Activated naive CD4-positive, alpha-beta T cell (primary cell): ENCODE results near the gene NTRK3.

Source experiments
- DNase-seq, 4 experiments: peaks; one replicate each; lab custom pipeline; 2025; lab: John Stamatoyannopoulos, UW

The NTRK3 gene

GRCh38 chr15:88230823-88231222, 25.7 kb downstream of the NTRK3 start:
- DNase-seq, result no peak

- DNase-seq, result no peak
Observed at GRCh38 chr15:88225461-88225860, 31.1 kb downstream of the NTRK3 start.

- no peak for DNase-seq
Observed at GRCh38 chr15:88223084-88223483, 33.5 kb downstream of the NTRK3 start.

- no peak for DNase-seq
Observed at GRCh38 chr15:88221836-88222235, 34.7 kb downstream of the NTRK3 start.

- DNase-seq, result no peak
Observed at GRCh38 chr15:88220443-88221335, 35.9 kb downstream of the NTRK3 start.

GRCh38 chr15:88219623-88220022, 36.9 kb downstream of the NTRK3 start:
- no peak for DNase-seq

- no peak for DNase-seq
Observed at GRCh38 chr15:88218557-88219221, 37.9 kb downstream of the NTRK3 start.

- DNase-seq, result no peak
Observed at GRCh38 chr15:88215066-88215648, 41.4 kb downstream of the NTRK3 start.

GRCh38 chr15:88209111-88209510, 47.4 kb downstream of the NTRK3 start:
- no peak for DNase-seq

- no peak for DNase-seq
Observed at GRCh38 chr15:88208396-88208795, 48.1 kb downstream of the NTRK3 start.

GRCh38 chr15:88207565-88207964, 49.0 kb downstream of the NTRK3 start:
- DNase-seq, result no peak

GRCh38 chr15:88204584-88204983, 52.0 kb downstream of the NTRK3 start:
- no peak for DNase-seq

- no peak for DNase-seq
Observed at GRCh38 chr15:88202231-88202630, 54.3 kb downstream of the NTRK3 start.

- DNase-seq, result no peak
Observed at GRCh38 chr15:88201207-88201606, 55.3 kb downstream of the NTRK3 start.

GRCh38 chr15:88196961-88197360, 59.6 kb downstream of the NTRK3 start:
- no peak for DNase-seq

GRCh38 chr15:88194162-88194561, 62.4 kb downstream of the NTRK3 start:
- no peak for DNase-seq

- DNase-seq, result no peak
Observed at GRCh38 chr15:88193415-88193814, 63.1 kb downstream of the NTRK3 start.

GRCh38 chr15:88191812-88192165, 64.8 kb downstream of the NTRK3 start:
- no peak for DNase-seq

- DNase-seq, result no peak
Observed at GRCh38 chr15:88190232-88190631, 66.3 kb downstream of the NTRK3 start.

GRCh38 chr15:88188300-88188699, 68.2 kb downstream of the NTRK3 start:
- DNase-seq, result no peak

GRCh38 chr15:88187195-88187594, 69.3 kb downstream of the NTRK3 start:
- no peak for DNase-seq

- no peak for DNase-seq
Observed at GRCh38 chr15:88185584-88185983, 71.0 kb downstream of the NTRK3 start.

- DNase-seq, result no peak
Observed at GRCh38 chr15:88181613-88182012, 74.9 kb downstream of the NTRK3 start.
